Activated CD8-positive, alpha-beta memory T cell treated with anti-CD3 and anti-CD28 coated beads, Interleukin-2, amount 50 U/mL, for 24 hours (primary cell): ENCODE measurements around the gene ANK3.

Source experiments
- DNase-seq: peaks from one replicate; pipeline ENCODE4 v3.0.0-alpha.2; 2020; ENCODE audit errors: extremely low read depth

The ANK3 gene

GRCh38 chr10:60139798-60140566 lies 249.7 kb downstream of the ANK3 start:
- no peak for DNase-seq

GRCh38 chr10:60139290-60139689 lies 250.4 kb downstream of the ANK3 start:
- no peak for DNase-seq

- no peak for DNase-seq
Observed at GRCh38 chr10:60138842-60139241, 250.8 kb downstream of the ANK3 start.

GRCh38 chr10:60138026-60138425 lies 251.6 kb downstream of the ANK3 start:
- DNase-seq = no peak

GRCh38 chr10:60137292-60137992 lies 252.2 kb downstream of the ANK3 start:
- DNase-seq = no peak

- DNase-seq = no peak
Observed at GRCh38 chr10:60135020-60135419, 254.7 kb downstream of the ANK3 start.

- DNase-seq = no peak
Observed at GRCh38 chr10:60134548-60134947, 255.1 kb downstream of the ANK3 start.

GRCh38 chr10:60130130-60130579 lies 259.5 kb downstream of the ANK3 start:
- no peak for DNase-seq

GRCh38 chr10:60125895-60126294 lies 263.8 kb downstream of the ANK3 start:
- DNase-seq = no peak

GRCh38 chr10:60124536-60124935 lies 265.1 kb downstream of the ANK3 start:
- DNase-seq = no peak

- DNase-seq = no peak
Observed at GRCh38 chr10:60123668-60124067, 266.0 kb downstream of the ANK3 start.

- DNase-seq = no peak
Observed at GRCh38 chr10:60123172-60123571, 266.5 kb downstream of the ANK3 start.

GRCh38 chr10:60122190-60122589 lies 267.5 kb downstream of the ANK3 start:
- no peak for DNase-seq

GRCh38 chr10:60114765-60115586 lies 274.7 kb downstream of the ANK3 start:
- DNase-seq = no peak

GRCh38 chr10:60110739-60111138 lies 278.9 kb downstream of the ANK3 start:
- DNase-seq = no peak

GRCh38 chr10:60107308-60107976 lies 282.2 kb downstream of the ANK3 start:
- DNase-seq = no peak

GRCh38 chr10:60105295-60105695 lies 284.4 kb downstream of the ANK3 start:
- DNase-seq = no peak

GRCh38 chr10:60101821-60102220 lies 287.9 kb downstream of the ANK3 start:
- DNase-seq = no peak

- no peak for DNase-seq
Observed at GRCh38 chr10:60099998-60100747, 289.5 kb downstream of the ANK3 start.

- DNase-seq = no peak
Observed at GRCh38 chr10:60098677-60099601, 290.7 kb downstream of the ANK3 start.
